SKM-1 (cell line): Measurements from ENCODE around the gene SLC1A1.

Experiments used
- DNase-seq: peaks from one replicate; lab custom pipeline; 2025; ENCODE audit not compliant: unreplicated experiment; lab: John Stamatoyannopoulos, UW

SLC1A1 gene

GRCh38 chr9:4489919-4490704 lies at the start of gene SLC1A1:
SLC1A1 (plus strand) TSS chr9:4490468; CDS start chr9:4490680, 212 bp downstream.
- no peak for DNase-seq

- no peak for DNase-seq
Observed at GRCh38 chr9:4442806-4443205, 47.5 kb upstream of the SLC1A1 start.

- no peak for DNase-seq
Observed at GRCh38 chr9:4443439-4443838, 46.8 kb upstream of the SLC1A1 start.

GRCh38 chr9:4461437-4461836 lies 28.8 kb upstream of the SLC1A1 start:
- no peak for DNase-seq

GRCh38 chr9:4463824-4464223 lies 26.4 kb upstream of the SLC1A1 start:
- DNase-seq, result no peak

GRCh38 chr9:4464911-4465513 lies 25.3 kb upstream of the SLC1A1 start:
- no peak for DNase-seq

- no peak for DNase-seq
Observed at GRCh38 chr9:4465910-4466309, 24.4 kb upstream of the SLC1A1 start.

- DNase-seq, result no peak
Observed at GRCh38 chr9:4475301-4475700, 15.0 kb upstream of the SLC1A1 start.

GRCh38 chr9:4486176-4486575 lies 4.1 kb upstream of the SLC1A1 start:
- no peak for DNase-seq

- DNase-seq, result no peak
Observed at GRCh38 chr9:4489562-4489918, 728 bp upstream of the SLC1A1 start.

GRCh38 chr9:4490705-4491625 lies 697 bp downstream of the SLC1A1 start:
- no peak for DNase-seq

GRCh38 chr9:4491626-4491975 lies 1.3 kb downstream of the SLC1A1 start:
- DNase-seq, result no peak

GRCh38 chr9:4494332-4494731 lies 4.1 kb downstream of the SLC1A1 start:
- DNase-seq, result no peak

GRCh38 chr9:4494806-4495205 lies 4.5 kb downstream of the SLC1A1 start:
- no peak for DNase-seq

GRCh38 chr9:4495537-4495936 lies 5.3 kb downstream of the SLC1A1 start:
- DNase-seq, result no peak

GRCh38 chr9:4496497-4496896 lies 6.2 kb downstream of the SLC1A1 start:
- DNase-seq, result no peak

GRCh38 chr9:4497395-4497794 lies 7.1 kb downstream of the SLC1A1 start:
- no peak for DNase-seq

GRCh38 chr9:4497855-4498254 lies 7.6 kb downstream of the SLC1A1 start:
- no peak for DNase-seq

- no peak for DNase-seq
Observed at GRCh38 chr9:4499917-4500316, 9.6 kb downstream of the SLC1A1 start.

GRCh38 chr9:4501147-4501507 lies 10.9 kb downstream of the SLC1A1 start:
- DNase-seq, result no peak

- no peak for DNase-seq
Observed at GRCh38 chr9:4502444-4502843, 12.2 kb downstream of the SLC1A1 start.

GRCh38 chr9:4503103-4503502 lies 12.8 kb downstream of the SLC1A1 start:
- DNase-seq, result no peak
